Fibroblast of the aortic adventitia (primary cell): ENCODE measurements around the gene RPS14. TPM values are rescaled to one million over a fixed set of nuclear protein-coding genes. Genes with fewer than 3 reads are reported as not detected.

Experiments
- DNase-seq: peaks from one replicate; pipeline ENCODE4 v3.0.0-alpha.2; 2010; ENCODE audit warnings: low read depth
- H3K4me3 ChIP-seq: 2 replicates; pipeline ENCODE4 v1.5.1; 2011; ENCODE audit warnings: low read depth, mild to moderate bottlenecking, control low read depth, low read length, moderate library complexity
- total RNA-seq: library from RNA; depleted of rRNA; stranded (reverse); fragments of >200 nt; gene quantifications from 2 replicates; pipeline ENCODE4 v1.2.3, GENCODE V29; 2012; ENCODE audit warnings: low replicate concordance
- TF ChIP-seq, protein P1 (sequence below): IDR thresholded peaks from 2 replicates; pipeline ENCODE4 v1.5.1; 2011; ENCODE audit warnings: mild to moderate bottlenecking, low read length, control low read depth, inconsistent platforms; ENCODE audit not compliant: insufficient read depth

The RPS14 gene
- total RNA-seq, 1 donor = 3,861 TPM

DNA sequence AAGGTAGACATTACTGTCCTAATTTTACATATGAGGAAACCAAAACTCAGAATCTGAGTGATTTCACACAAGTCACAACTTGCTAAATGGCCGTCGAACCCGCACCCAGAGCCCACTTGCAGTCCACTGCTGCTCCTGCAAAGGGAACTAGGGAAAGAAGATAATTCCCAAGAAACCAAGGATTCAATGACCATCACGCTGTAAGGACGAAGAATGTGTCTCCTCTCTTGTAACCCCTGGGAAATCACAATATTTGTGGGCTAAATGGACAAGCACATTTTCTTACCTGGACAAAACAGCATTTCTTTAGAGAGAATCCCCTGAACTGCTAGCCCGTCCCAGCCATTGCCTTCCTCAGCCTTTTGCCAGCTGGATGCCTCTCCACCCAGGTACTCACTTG lies 2.4 kb downstream of the RPS14 start:
- TF ChIP-seq, protein P1, sequence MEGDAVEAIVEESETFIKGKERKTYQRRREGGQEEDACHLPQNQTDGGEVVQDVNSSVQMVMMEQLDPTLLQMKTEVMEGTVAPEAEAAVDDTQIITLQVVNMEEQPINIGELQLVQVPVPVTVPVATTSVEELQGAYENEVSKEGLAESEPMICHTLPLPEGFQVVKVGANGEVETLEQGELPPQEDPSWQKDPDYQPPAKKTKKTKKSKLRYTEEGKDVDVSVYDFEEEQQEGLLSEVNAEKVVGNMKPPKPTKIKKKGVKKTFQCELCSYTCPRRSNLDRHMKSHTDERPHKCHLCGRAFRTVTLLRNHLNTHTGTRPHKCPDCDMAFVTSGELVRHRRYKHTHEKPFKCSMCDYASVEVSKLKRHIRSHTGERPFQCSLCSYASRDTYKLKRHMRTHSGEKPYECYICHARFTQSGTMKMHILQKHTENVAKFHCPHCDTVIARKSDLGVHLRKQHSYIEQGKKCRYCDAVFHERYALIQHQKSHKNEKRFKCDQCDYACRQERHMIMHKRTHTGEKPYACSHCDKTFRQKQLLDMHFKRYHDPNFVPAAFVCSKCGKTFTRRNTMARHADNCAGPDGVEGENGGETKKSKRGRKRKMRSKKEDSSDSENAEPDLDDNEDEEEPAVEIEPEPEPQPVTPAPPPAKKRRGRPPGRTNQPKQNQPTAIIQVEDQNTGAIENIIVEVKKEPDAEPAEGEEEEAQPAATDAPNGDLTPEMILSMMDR = no peak
- DNase-seq = no peak
- no peak overlapping the region for H3K4me3 ChIP-seq

DNA sequence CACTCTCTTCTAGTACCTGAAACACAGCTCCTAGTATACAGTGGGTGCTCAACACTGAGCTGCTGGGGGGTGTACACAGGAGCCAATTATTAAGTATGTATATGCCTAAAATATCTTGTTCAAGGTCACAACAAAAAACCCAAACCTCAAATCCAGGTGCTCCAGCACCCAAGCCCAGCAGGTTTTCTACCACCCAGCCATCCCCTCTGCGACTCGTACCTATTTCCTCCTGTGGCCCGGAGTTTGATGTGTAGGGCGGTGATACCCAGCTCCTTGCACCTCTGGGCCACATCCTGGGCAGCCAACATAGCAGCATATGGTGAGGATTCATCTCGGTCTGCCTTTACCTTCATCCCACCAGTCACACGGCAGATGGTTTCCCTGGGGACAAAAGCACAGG lies 3.0 kb downstream of the RPS14 start:
- DNase-seq = no peak
- no peak overlapping the region for H3K4me3 ChIP-seq
- TF ChIP-seq, protein P1 = no peak

DNA sequence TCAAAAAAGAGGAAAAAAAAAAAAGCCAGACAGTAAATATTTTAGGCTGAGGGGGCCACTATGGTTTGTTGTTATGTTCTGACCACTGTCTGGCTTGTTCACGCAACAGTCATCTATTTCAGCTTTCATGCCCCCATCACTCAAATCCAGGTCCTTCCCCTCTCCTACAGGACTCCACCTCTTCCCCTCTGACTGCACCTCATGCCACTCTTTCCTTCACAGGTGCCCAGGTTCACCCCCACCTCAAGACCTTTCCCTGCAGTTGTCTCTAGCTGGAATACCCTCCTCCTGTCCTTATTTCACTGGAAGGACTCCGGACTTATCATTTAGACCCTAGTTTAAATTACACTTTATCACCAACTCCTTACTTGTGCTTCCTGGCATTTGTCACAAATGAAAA lies 3.5 kb downstream of the RPS14 start:
- TF ChIP-seq, protein P1 = no peak
- no peak overlapping the region for H3K4me3 ChIP-seq
- DNase-seq = no peak

DNA sequence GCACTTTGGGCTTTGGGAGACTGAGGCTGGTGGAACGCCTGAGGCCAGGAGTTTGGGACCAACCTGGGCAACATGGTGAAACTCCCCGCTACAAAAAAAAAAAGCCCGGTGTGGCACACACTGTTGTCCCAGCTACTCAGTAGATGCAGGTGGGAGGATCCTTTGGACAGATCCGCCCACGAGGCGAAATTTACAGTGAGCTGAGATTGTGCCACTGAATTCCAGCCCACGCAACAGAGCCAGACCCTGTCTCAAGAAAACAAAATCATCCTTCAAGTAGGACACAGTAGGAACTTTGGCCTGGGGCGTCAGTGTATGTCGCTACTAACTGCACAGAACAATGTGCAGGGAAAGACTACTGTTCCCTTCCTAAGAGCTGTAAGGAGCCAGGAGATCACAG lies 4.8 kb downstream of the RPS14 start:
- no peak overlapping the region for H3K4me3 ChIP-seq
- DNase-seq = no peak
- TF ChIP-seq, protein P1 = no peak

DNA sequence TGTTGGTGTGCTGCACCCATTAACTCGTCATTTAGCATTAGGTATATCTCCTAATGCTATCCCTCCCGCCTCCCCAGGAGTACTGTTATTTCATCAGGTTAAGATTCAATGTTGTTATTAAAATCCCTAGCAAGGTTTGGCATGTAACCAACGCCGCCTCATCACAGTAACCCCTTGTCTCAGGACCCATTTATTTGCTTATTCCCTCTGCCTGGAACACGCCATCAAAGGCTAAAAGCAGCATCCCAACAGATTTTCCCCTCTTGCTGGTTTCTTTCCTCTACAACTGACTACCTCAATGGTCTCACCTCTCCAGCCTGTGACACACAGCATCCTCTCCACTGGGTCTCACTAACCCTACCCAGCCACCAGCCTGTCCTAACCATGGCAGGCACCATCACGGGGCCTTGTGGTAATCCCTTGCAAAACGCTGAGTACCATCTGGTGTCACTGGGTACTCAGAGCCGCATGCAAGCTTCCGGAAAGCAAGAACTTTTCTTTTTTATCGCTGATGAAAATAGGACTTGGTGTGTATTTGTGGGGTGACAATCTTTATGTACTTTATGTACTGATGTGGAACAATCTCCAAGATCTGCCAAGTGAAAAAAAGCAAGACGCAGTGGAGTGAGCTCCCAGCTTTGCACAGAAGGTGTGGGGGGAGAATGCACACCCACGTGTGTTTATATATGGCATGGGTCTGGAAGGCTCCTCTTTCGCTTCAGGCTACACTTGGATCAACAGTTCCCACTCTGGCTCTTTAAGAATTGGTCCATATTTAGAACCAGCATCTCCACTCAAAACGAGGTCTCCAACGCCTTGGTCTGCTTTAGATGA lies 6.1 kb downstream of the RPS14 start:
- TF ChIP-seq, protein P1 = no peak
- no peak overlapping the region for H3K4me3 ChIP-seq
- no peak for DNase-seq

DNA sequence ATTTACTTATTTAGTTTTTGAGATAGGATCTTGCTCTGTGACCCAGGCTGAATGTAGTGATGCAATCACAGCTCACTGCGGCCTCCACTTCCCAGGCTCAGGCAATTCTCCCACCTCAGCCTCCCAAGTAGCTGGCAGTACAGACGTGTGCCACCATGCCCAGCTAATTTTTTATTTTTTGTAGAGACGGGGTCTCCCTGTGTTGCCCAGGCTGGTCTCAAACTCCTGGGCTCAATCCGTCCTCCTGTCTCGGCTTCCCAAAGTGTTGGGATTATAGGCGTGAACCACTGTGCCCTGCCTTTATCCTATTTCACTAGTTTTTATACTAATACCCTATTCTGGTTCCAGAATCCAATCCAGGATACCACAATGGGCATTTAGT lies 6.8 kb downstream of the RPS14 start:
- TF ChIP-seq, protein P1 = no peak
- no peak for DNase-seq

More for the DNA sequence above, 6.8 kb downstream of the RPS14 start:
- H3K4me3 ChIP-seq = no peak overlapping the region
